Measurements from ENCODE around the gene MORN1. TPM values are rescaled to one million over a fixed set of nuclear protein-coding genes. Genes with fewer than 3 reads are reported as not detected.

MORN1 gene
- total and polyA plus RNA-seq, 2 experiments from 2014 or later: 4.8 to 11.1 TPM

DNA sequence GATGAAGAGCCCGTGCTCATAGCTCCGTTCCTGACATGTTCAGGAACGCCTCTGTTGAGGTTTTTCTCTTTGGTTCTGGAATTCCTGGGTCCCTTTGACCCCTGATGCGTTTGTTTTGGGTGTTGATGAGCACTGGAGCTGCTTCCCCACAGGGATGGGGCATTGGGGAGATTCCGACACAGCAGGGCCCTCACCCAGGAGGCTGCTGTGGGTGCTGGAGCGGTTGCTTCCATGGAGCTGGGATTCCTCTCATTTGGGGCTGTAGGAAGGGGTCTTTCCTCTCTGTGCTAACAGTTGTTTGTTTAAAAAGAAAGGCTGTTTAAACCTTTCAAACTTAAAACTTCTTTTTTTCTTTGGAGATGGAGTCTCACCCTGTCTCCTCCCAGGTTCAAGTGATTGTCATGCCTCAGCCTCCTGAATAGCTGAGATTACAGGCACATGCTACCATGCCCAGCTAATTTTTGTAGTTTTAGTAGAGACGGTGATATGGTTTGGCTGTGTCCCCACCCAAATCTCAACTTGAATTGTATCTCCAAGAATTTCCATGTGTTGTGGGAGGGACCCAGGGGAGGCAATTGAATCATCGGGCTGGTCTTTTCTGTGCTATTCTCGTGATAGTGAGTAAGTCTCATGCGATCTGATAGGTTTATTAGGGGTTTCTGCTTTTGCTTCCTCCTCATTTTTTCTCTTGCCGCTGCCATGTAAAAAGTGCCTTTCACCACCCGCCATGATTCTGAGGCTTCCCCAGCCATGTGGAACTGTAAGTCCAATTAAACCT is 114.4 kb downstream of the MORN1 start (continued):
- no peak for TF ChIP-seq EZH2phosphoT487 (IDR thresholded peaks at IDR 0.05; ENCODE audit: unreplicated experiment)
- TF ChIP-seq JUNB (IDR thresholded peaks at IDR 0.05; ENCODE audit: unreplicated experiment): no peak
- TF ChIP-seq ZNF331 (CRISPR knock-in tag; IDR thresholded peaks at IDR 0.05; ENCODE audit: low read depth): no peak
- TF ChIP-seq, protein P1, sequence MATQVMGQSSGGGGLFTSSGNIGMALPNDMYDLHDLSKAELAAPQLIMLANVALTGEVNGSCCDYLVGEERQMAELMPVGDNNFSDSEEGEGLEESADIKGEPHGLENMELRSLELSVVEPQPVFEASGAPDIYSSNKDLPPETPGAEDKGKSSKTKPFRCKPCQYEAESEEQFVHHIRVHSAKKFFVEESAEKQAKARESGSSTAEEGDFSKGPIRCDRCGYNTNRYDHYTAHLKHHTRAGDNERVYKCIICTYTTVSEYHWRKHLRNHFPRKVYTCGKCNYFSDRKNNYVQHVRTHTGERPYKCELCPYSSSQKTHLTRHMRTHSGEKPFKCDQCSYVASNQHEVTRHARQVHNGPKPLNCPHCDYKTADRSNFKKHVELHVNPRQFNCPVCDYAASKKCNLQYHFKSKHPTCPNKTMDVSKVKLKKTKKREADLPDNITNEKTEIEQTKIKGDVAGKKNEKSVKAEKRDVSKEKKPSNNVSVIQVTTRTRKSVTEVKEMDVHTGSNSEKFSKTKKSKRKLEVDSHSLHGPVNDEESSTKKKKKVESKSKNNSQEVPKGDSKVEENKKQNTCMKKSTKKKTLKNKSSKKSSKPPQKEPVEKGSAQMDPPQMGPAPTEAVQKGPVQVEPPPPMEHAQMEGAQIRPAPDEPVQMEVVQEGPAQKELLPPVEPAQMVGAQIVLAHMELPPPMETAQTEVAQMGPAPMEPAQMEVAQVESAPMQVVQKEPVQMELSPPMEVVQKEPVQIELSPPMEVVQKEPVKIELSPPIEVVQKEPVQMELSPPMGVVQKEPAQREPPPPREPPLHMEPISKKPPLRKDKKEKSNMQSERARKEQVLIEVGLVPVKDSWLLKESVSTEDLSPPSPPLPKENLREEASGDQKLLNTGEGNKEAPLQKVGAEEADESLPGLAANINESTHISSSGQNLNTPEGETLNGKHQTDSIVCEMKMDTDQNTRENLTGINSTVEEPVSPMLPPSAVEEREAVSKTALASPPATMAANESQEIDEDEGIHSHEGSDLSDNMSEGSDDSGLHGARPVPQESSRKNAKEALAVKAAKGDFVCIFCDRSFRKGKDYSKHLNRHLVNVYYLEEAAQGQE (IDR thresholded peaks at IDR 0.05; ENCODE audit: unreplicated experiment): no peak
- no peak for TF ChIP-seq ETS1 (IDR thresholded peaks at IDR 0.05)
- TF ChIP-seq EZH2 (IDR thresholded peaks at IDR 0.05; ENCODE audit: low read depth, unreplicated experiment): no peak
- TF ChIP-seq, protein P2, sequence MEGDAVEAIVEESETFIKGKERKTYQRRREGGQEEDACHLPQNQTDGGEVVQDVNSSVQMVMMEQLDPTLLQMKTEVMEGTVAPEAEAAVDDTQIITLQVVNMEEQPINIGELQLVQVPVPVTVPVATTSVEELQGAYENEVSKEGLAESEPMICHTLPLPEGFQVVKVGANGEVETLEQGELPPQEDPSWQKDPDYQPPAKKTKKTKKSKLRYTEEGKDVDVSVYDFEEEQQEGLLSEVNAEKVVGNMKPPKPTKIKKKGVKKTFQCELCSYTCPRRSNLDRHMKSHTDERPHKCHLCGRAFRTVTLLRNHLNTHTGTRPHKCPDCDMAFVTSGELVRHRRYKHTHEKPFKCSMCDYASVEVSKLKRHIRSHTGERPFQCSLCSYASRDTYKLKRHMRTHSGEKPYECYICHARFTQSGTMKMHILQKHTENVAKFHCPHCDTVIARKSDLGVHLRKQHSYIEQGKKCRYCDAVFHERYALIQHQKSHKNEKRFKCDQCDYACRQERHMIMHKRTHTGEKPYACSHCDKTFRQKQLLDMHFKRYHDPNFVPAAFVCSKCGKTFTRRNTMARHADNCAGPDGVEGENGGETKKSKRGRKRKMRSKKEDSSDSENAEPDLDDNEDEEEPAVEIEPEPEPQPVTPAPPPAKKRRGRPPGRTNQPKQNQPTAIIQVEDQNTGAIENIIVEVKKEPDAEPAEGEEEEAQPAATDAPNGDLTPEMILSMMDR (conservative IDR thresholded peaks at IDR 0.05; ENCODE audit: low read depth in 2 of 2): no peak

DNA sequence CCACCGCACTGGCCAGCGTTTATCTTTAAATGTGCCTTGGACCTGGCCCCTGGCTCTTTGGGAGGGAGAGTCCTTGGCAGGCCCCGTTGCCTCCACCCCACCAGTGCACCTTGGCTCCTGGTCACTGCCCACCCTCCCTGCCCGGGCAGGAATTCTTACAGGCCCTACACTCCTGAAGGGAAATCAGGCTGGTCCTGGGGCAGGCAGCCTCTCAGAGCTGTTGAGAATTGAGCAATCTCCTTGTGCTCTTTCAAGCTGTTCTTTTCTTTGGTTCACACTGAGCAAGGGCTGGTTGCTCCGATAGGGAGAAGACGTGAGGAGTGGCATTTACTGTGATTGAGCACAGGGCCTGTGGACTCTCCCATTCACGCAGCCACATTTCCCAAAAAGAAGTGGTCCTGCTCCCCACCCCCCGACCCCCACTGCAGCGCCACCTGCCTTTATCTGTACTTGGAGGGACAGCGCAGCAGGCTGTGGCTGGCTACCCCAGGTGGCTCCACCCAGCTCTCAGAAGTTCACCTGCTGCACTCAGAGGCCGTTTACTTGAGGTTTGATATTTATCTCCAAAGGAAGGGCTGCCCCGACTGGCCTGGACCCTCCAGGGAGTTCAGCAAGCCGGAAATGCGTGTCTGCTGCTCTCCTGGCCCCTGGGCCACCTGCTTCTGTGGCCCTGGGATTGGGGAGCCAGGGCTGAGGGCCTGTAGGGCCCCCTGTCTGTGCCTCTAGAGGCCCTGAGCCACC is 115.4 kb downstream of the MORN1 start:
- H3K9me3 Mint-ChIP-seq: peaks cover 7% of the 10 kb centered on the region; the same call in 2 of the 3 replicates
- 0 out of 2 replicates have a peak, but pooled peaks cover 25% of the 10 kb centered on the region for H3F3A ChIP-seq (replicated peaks; ENCODE audit: low read depth)
- H3K4me1 Mint-ChIP-seq: peaks cover 66% of the 10 kb centered on the region
- H3K27me3 Mint-ChIP-seq (ENCODE audit: insufficient read depth, low read depth, poor library complexity): peaks cover 26% of the 10 kb centered on the region
- peaks cover 28% of the 10 kb centered on the region for H3K36me3 Mint-ChIP-seq (ENCODE audit: low read depth)
- DNase-seq (ENCODE audit: low spot score) (no peak), ATAC-seq (no peak)
- no peak overlapping the region for H3K4me3 Mint-ChIP-seq
- H3K4me1 ChIP-seq (ENCODE audit: insufficient read depth): peaks cover 63% of the 10 kb centered on the region
- H3K79me2 ChIP-seq (replicated peaks; ENCODE audit: insufficient read depth): peaks cover 83% of the 10 kb centered on the region
- peak overlapping the region; percentile 96 for H3K27ac Mint-ChIP-seq
- peak overlapping the region; percentile 89 for H3K27ac ChIP-seq (ENCODE audit: low read depth)
- no peaks in the 10 kb centered on the region for H3K27me3 ChIP-seq (ENCODE audit: insufficient read depth)
- H3K4me3 ChIP-seq: no peak overlapping the region
- H4K20me1 ChIP-seq (replicated peaks; ENCODE audit: insufficient read depth): peaks cover 22% of the 10 kb centered on the region
- no peaks in the 10 kb centered on the region; the same call in 1 of the 2 replicates for H3K36me3 ChIP-seq (ENCODE audit: insufficient read depth)
- peak overlapping the region; percentile 51; the same call in 1 of the 2 replicates for H3K4me2 ChIP-seq
- no peak overlapping the region for H2AFZ ChIP-seq
- no peaks in the 10 kb centered on the region for H3K9me2 ChIP-seq (ENCODE audit: insufficient read depth)
- TF ChIP-seq ZNF331 (CRISPR knock-in tag; IDR thresholded peaks at IDR 0.05; ENCODE audit: low read depth) (no peak), STAT1 (IDR thresholded peaks at IDR 0.05; ENCODE audit: unreplicated experiment) (no peak), ZNF114 (CRISPR knock-in tag; IDR thresholded peaks at IDR 0.05) (no peak)
- TF ChIP-seq, protein P3, sequence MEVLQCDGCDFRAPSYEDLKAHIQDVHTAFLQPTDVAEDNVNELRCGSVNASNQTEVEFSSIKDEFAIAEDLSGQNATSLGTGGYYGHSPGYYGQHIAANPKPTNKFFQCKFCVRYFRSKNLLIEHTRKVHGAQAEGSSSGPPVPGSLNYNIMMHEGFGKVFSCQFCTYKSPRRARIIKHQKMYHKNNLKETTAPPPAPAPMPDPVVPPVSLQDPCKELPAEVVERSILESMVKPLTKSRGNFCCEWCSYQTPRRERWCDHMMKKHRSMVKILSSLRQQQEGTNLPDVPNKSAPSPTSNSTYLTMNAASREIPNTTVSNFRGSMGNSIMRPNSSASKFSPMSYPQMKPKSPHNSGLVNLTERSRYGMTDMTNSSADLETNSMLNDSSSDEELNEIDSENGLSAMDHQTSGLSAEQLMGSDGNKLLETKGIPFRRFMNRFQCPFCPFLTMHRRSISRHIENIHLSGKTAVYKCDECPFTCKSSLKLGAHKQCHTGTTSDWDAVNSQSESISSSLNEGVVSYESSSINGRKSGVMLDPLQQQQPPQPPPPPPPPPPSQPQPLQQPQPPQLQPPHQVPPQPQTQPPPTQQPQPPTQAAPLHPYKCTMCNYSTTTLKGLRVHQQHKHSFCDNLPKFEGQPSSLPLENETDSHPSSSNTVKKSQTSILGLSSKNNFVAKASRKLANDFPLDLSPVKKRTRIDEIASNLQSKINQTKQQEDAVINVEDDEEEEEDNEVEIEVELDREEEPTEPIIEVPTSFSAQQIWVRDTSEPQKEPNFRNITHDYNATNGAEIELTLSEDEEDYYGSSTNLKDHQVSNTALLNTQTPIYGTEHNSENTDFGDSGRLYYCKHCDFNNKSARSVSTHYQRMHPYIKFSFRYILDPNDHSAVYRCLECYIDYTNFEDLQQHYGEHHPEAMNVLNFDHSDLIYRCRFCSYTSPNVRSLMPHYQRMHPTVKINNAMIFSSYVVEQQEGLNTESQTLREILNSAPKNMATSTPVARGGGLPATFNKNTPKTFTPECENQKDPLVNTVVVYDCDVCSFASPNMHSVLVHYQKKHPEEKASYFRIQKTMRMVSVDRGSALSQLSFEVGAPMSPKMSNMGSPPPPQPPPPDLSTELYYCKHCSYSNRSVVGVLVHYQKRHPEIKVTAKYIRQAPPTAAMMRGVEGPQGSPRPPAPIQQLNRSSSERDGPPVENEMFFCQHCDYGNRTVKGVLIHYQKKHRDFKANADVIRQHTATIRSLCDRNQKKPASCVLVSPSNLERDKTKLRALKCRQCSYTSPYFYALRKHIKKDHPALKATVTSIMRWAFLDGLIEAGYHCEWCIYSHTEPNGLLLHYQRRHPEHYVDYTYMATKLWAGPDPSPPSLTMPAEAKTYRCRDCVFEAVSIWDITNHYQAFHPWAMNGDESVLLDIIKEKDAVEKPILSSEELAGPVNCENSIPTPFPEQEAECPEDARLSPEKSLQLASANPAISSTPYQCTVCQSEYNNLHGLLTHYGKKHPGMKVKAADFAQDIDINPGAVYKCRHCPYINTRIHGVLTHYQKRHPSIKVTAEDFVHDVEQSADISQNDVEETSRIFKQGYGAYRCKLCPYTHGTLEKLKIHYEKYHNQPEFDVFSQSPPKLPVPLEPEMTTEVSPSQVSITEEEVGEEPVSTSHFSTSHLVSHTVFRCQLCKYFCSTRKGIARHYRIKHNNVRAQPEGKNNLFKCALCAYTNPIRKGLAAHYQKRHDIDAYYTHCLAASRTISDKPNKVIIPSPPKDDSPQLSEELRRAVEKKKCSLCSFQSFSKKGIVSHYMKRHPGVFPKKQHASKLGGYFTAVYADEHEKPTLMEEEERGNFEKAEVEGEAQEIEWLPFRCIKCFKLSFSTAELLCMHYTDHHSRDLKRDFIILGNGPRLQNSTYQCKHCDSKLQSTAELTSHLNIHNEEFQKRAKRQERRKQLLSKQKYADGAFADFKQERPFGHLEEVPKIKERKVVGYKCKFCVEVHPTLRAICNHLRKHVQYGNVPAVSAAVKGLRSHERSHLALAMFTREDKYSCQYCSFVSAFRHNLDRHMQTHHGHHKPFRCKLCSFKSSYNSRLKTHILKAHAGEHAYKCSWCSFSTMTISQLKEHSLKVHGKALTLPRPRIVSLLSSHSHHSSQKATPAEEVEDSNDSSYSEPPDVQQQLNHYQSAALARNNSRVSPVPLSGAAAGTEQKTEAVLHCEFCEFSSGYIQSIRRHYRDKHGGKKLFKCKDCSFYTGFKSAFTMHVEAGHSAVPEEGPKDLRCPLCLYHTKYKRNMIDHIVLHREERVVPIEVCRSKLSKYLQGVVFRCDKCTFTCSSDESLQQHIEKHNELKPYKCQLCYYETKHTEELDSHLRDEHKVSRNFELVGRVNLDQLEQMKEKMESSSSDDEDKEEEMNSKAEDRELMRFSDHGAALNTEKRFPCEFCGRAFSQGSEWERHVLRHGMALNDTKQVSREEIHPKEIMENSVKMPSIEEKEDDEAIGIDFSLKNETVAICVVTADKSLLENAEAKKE (CRISPR knock-in tag; IDR thresholded peaks at IDR 0.05): no peak

Data from GM23338 (cell line).